Esophagus squamous epithelium (tissue), 4 donors: ENCODE measurements around the gene SPOCK1.

Experiments
- CTCF ChIP-seq, 6 experiments: fragments of 450-650 bp in 4 of 6; fragments of 200-600 bp in 2 of 6; sonication (generic) in 2 of 6; IDR thresholded peaks; one replicate each; pipeline ENCODE4 v1.5.1; 2016 to 2019; ENCODE audit warnings: antibody characterized with exemption in 6 of 6, mild to moderate bottlenecking in 4 of 6, moderate library complexity in 4 of 6
- POLR2A ChIP-seq, 4 donors: fragments of 450-650 bp; IDR thresholded peaks; one replicate each; pipeline ENCODE4 v1.6.1; 2017; ENCODE audit warnings: antibody characterized with exemption in 4 of 4, mild to moderate bottlenecking in 4 of 4, moderate library complexity in 3 of 4

GRCh38 chr5:137206030-137206715 lies 293.0 kb downstream of the SPOCK1 start:
- TF ChIP-seq CTCF (IDR thresholded peaks at IDR 0.05) = no peak
- no peak for TF ChIP-seq POLR2A (IDR thresholded peaks at IDR 0.05)
